ENCODE measurements around the gene EPB41L4B.

DNA sequence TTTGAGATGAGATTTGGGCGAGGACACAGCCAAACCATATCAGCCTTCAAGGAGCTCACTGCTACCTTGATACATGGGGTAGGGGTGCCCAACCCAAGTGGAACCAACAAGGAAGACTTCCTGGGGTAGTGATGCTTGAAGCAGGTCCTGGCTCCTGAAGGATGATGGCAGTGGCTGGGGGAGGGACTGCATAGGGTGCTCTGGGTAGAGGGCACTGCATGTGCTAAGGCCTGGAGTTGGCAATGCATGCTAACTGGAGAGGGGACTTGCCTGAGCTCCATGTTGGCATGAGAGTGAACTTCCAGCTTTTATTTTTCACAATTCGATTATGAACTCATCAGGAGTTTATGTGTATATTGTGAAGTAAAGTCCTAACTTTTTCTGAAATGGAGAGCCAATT is 95.2 kb downstream of the EPB41L4B start:
- TF ChIP-seq, protein P1, sequence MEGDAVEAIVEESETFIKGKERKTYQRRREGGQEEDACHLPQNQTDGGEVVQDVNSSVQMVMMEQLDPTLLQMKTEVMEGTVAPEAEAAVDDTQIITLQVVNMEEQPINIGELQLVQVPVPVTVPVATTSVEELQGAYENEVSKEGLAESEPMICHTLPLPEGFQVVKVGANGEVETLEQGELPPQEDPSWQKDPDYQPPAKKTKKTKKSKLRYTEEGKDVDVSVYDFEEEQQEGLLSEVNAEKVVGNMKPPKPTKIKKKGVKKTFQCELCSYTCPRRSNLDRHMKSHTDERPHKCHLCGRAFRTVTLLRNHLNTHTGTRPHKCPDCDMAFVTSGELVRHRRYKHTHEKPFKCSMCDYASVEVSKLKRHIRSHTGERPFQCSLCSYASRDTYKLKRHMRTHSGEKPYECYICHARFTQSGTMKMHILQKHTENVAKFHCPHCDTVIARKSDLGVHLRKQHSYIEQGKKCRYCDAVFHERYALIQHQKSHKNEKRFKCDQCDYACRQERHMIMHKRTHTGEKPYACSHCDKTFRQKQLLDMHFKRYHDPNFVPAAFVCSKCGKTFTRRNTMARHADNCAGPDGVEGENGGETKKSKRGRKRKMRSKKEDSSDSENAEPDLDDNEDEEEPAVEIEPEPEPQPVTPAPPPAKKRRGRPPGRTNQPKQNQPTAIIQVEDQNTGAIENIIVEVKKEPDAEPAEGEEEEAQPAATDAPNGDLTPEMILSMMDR (IDR thresholded peaks at IDR 0.05), result no peak
- no peak for TF ChIP-seq POLR2A (IDR thresholded peaks at IDR 0.05)
